Adipocyte (in vitro differentiated cells): Measurements from ENCODE around the gene CTDP1.

Experiments
- DNase-seq: peaks from one replicate; pipeline ENCODE4 v3.0.0-alpha.2; 2015; ENCODE audit warnings: low read depth
- H3K27me3 ChIP-seq: replicated peaks from 2 replicates; pipeline ENCODE4 v1.7.0; 2013; ENCODE audit warnings: mild to moderate bottlenecking, low read length, moderate library complexity; ENCODE audit not compliant: control insufficient read depth, insufficient read depth
- H3K36me3 ChIP-seq: 2 replicates; pipeline ENCODE4 v1.7.0; 2013; ENCODE audit warnings: low read length, mild to moderate bottlenecking, moderate library complexity; ENCODE audit not compliant: control insufficient read depth, insufficient read depth, severe bottlenecking
- H3K4me1 ChIP-seq: 2 replicates; pipeline ENCODE4 v1.7.0; 2013; ENCODE audit warnings: mild to moderate bottlenecking, low read length, moderate library complexity; ENCODE audit not compliant: control insufficient read depth, insufficient read depth
- H3K4me3 ChIP-seq: 2 replicates; pipeline ENCODE4 v1.7.0; 2013; ENCODE audit warnings: mild to moderate bottlenecking, low read length, moderate library complexity
- H3K9ac ChIP-seq: 2 replicates; pipeline ENCODE4 v1.7.0; 2013; ENCODE audit warnings: mild to moderate bottlenecking, low read length, moderate library complexity
- H3K9me3 ChIP-seq: 2 replicates; pipeline ENCODE4 v1.7.0; 2013; ENCODE audit warnings: mild to moderate bottlenecking, low read length, moderate library complexity; ENCODE audit not compliant: control insufficient read depth

CTDP1 gene

GRCh38 chr18:79707671-79708070 is 28.1 kb downstream of the CTDP1 start:
- DNase-seq = no peak
- H3K9ac ChIP-seq = no peak overlapping the region
- H3K36me3 ChIP-seq = peaks cover 58% of the 10 kb centered on the region
- no peaks in the 10 kb centered on the region for H3K4me1 ChIP-seq
- no peak overlapping the region for H3K4me3 ChIP-seq
- no peaks in the 10 kb centered on the region for H3K9me3 ChIP-seq
- H3K27me3 ChIP-seq = no peaks in the 10 kb centered on the region

GRCh38 chr18:79708412-79708811 is 28.8 kb downstream of the CTDP1 start:
- no peaks in the 10 kb centered on the region for H3K27me3 ChIP-seq
- H3K4me1 ChIP-seq = no peaks in the 10 kb centered on the region
- no peak overlapping the region for H3K9ac ChIP-seq
- peaks cover 63% of the 10 kb centered on the region for H3K36me3 ChIP-seq
- no peaks in the 10 kb centered on the region for H3K9me3 ChIP-seq
- H3K4me3 ChIP-seq = no peak overlapping the region
- DNase-seq = no peak

GRCh38 chr18:79712206-79712857 is 32.7 kb downstream of the CTDP1 start:
- H3K9me3 ChIP-seq = no peaks in the 10 kb centered on the region
- H3K4me3 ChIP-seq = no peak overlapping the region
- DNase-seq = no peak
- no peak overlapping the region for H3K9ac ChIP-seq
- H3K27me3 ChIP-seq = no peaks in the 10 kb centered on the region
- H3K36me3 ChIP-seq = peaks cover 58% of the 10 kb centered on the region
- H3K4me1 ChIP-seq = no peaks in the 10 kb centered on the region

GRCh38 chr18:79713341-79713740 is 33.7 kb downstream of the CTDP1 start:
- peaks cover 65% of the 10 kb centered on the region for H3K36me3 ChIP-seq
- H3K27me3 ChIP-seq = no peaks in the 10 kb centered on the region
- no peak overlapping the region for H3K9ac ChIP-seq
- no peaks in the 10 kb centered on the region for H3K4me1 ChIP-seq
- no peak for DNase-seq
- no peaks in the 10 kb centered on the region for H3K9me3 ChIP-seq
- no peak overlapping the region for H3K4me3 ChIP-seq

GRCh38 chr18:79714531-79715240 is 35.1 kb downstream of the CTDP1 start:
- no peaks in the 10 kb centered on the region for H3K27me3 ChIP-seq
- no peak overlapping the region for H3K9ac ChIP-seq
- no peak for DNase-seq
- no peaks in the 10 kb centered on the region for H3K4me1 ChIP-seq
- H3K4me3 ChIP-seq = no peak overlapping the region
- H3K36me3 ChIP-seq = peaks cover 69% of the 10 kb centered on the region
- H3K9me3 ChIP-seq = no peaks in the 10 kb centered on the region

- Histone ChIP-seq H3K4me1 (no peaks in the 10 kb centered on the region), H3K9me3 (no peaks in the 10 kb centered on the region), H3K27me3 (no peaks in the 10 kb centered on the region), H3K4me3 (no peak overlapping the region), H3K9ac (no peak overlapping the region), H3K36me3 (peaks cover 74% of the 10 kb centered on the region)
- DNase-seq = no peak
Measured at GRCh38 chr18:79715280-79715679, 35.7 kb downstream of the CTDP1 start.

- DNase-seq = no peak
- peaks cover 79% of the 10 kb centered on the region for H3K36me3 ChIP-seq
Measured at GRCh38 chr18:79717059-79717458, 37.5 kb downstream of the CTDP1 start.

GRCh38 chr18:79717555-79718074 is 38.0 kb downstream of the CTDP1 start:
- Histone ChIP-seq H3K4me1 (no peaks in the 10 kb centered on the region), H3K36me3 (peaks cover 77% of the 10 kb centered on the region), H3K4me3 (no peak overlapping the region)

More at GRCh38 chr18:79717059-79717458, 37.5 kb downstream of the CTDP1 start:
- Histone ChIP-seq H3K27me3 (no peaks in the 10 kb centered on the region), H3K4me1 (no peaks in the 10 kb centered on the region), H3K9ac (no peak overlapping the region), H3K4me3 (no peak overlapping the region), H3K9me3 (no peaks in the 10 kb centered on the region)

GRCh38 chr18:79718126-79718525 is 38.5 kb downstream of the CTDP1 start:
- no peaks in the 10 kb centered on the region for H3K9me3 ChIP-seq
- no peak overlapping the region for H3K9ac ChIP-seq
- peaks cover 79% of the 10 kb centered on the region for H3K36me3 ChIP-seq
- no peak overlapping the region for H3K4me3 ChIP-seq
- DNase-seq = no peak
- no peaks in the 10 kb centered on the region for H3K4me1 ChIP-seq
- no peaks in the 10 kb centered on the region for H3K27me3 ChIP-seq

More at GRCh38 chr18:79717555-79718074, 38.0 kb downstream of the CTDP1 start:
- Histone ChIP-seq H3K9ac (no peak overlapping the region), H3K27me3 (no peaks in the 10 kb centered on the region), H3K9me3 (no peaks in the 10 kb centered on the region)
- no peak for DNase-seq

- no peak for DNase-seq
- H3K36me3 ChIP-seq = peaks cover 80% of the 10 kb centered on the region
- H3K9ac ChIP-seq = no peak overlapping the region
- H3K9me3 ChIP-seq = no peaks in the 10 kb centered on the region
- H3K4me1 ChIP-seq = no peaks in the 10 kb centered on the region
- no peak overlapping the region for H3K4me3 ChIP-seq
- no peaks in the 10 kb centered on the region for H3K27me3 ChIP-seq
Measured at GRCh38 chr18:79718878-79719477, 39.4 kb downstream of the CTDP1 start.
